Muscle of back (tissue), 11 donors: ENCODE results near the gene FAAP100. TPM values are rescaled to one million over a fixed set of nuclear protein-coding genes. Genes with fewer than 3 reads are reported as not detected.
"Not testable (repeated sequence)": the region's sequence is repeated elsewhere in the genome, so short reads cannot be mapped to it uniquely, and the experiment has no call there.

ENCODE experiments used
- DNase-seq, 3 donors: peaks; one replicate each; pipeline versions ENCODE4 v3.0.0 to v3.0.0-alpha.2; 2013
- polyA plus RNA-seq, 10 donors: library from polyadenylated mRNA; unstranded; fragments of 120-200 nt; gene quantifications; one replicate each; pipeline ENCODE4 v1.2.1, GENCODE V29; 2013; ENCODE audit not compliant: insufficient read length in 10 of 10

FAAP100 gene
- polyA plus RNA-seq, 10 donors: 12.9 to 23.7 (median 18.7) TPM

DNA sequence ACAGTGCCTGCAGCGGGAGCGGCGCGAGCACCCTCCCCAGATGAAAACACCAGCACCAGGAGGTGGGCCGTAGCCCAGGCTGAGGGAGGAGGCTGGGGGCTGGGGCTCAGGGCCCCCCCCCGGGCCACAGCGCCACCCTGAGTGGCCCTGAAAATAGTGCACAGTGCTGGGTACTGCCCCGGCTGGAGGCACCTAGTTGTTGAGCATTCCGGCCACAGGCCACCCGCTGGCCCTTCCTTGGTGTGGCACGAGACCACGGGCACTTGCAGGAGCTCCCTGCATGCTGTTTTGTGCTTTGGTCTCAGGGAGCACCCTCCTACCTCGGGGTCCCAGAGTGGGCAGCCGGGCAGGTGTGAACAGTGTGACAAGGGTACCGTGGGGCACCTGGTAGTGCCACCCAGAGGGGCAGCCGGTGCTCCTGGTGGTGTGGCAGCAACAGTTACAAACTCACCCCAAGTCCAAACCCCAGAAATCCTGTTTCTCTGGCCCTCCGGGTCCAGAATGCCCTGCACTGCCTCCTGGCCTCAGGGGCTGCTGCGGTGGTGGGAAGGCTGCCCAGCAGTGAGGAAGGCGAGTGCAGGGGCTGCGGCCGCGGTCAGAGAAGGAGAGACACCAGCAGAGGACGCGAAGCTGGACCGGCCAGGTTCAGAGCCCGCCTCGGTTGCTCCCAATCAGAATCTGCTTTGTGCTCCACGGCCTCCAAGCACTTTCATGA, 12.0 kb downstream of the FAAP100 start:
- DNase-seq: no peak

GRCh38 chr17:81539571-81539900, 12.6 kb downstream of the FAAP100 start:
- DNase-seq: no peak

- no peak for DNase-seq
These were observed 13.2 kb downstream of the FAAP100 start for GRCh38 chr17:81538651-81539570.

GRCh38 chr17:81537856-81538555, 14.1 kb downstream of the FAAP100 start:
- DNase-seq: peak; percentile 53 to 74 (median 56)

DNA sequence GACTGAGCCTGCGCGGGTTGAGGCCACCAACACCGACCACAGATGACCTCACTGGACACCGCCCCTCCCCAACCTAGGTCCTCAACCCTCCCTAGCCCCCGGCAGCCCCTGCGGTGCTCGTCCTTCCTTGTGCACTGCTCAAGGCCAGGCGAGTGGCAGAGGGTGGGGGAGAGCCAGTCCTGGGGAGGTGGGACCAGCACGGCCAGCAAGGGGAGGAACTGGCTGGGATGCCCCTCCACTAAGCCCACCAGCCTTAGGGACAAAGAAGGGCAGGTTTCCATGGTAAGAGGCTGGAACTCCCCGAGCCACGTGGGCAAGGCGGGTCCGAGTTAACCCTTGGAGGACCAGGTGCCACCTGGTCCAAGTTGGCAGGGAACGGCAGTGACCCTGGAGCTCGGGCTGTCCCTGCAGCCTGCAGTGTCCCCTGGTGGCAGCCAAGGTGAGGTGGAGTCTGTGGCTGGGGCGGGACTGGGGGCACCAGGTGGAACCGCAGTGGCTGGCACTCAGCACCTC, 14.8 kb downstream of the FAAP100 start:
- DNase-seq: peak in 1 of 3 donors; percentile 56

DNA sequence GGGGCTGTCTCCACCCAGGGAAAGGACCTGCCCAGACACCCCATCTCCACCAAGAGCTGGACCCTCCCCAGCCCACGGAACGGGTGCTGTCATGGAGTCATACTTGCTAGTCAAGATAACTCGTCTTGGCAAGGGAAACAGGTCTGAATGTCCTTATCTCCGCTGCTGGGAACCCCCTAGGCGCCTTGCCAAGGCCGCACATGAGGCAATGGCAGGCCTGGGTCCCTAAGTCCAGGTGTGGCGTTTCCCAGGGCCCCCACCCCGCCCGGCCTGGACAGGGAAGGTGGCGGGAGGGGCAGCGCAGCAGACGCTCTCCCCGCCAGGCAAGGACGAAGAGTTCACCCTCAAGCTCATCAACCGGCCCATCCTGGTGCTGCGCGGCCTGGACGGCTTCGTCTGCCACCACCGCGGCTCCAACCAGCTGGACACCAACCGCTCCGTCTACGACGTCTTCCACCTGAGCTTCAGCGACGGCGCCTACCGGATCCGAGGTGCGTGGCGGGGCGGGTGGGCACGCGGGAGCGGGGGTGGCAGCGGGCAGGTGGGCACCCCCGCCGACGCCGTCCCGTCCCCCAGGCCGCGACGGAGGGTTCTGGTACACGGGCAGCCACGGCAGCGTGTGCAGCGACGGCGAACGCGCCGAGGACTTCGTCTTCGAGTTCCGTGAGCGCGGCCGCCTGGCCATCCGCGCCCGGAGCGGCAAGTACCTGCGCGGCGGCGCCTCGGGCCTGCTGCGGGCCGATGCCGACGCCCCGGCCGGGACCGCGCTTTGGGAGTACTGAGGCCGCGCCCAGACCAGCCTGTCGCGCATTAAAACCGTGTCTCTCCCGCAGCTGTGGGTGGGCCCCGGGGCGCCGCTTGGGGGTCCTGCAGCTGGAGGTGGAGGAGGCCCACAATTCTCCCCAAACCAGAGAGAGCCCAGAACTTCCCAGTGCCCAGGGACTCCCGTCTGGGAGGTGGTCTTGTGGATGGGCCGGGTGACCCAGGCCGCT, 15.6 kb downstream of the FAAP100 start:
- DNase-seq: no peak

- DNase-seq: no peak
These were observed 16.5 kb downstream of the FAAP100 start for GRCh38 chr17:81535480-81536298.

- DNase-seq: no peak
These were observed 17.2 kb downstream of the FAAP100 start for GRCh38 chr17:81535007-81535328.

DNA sequence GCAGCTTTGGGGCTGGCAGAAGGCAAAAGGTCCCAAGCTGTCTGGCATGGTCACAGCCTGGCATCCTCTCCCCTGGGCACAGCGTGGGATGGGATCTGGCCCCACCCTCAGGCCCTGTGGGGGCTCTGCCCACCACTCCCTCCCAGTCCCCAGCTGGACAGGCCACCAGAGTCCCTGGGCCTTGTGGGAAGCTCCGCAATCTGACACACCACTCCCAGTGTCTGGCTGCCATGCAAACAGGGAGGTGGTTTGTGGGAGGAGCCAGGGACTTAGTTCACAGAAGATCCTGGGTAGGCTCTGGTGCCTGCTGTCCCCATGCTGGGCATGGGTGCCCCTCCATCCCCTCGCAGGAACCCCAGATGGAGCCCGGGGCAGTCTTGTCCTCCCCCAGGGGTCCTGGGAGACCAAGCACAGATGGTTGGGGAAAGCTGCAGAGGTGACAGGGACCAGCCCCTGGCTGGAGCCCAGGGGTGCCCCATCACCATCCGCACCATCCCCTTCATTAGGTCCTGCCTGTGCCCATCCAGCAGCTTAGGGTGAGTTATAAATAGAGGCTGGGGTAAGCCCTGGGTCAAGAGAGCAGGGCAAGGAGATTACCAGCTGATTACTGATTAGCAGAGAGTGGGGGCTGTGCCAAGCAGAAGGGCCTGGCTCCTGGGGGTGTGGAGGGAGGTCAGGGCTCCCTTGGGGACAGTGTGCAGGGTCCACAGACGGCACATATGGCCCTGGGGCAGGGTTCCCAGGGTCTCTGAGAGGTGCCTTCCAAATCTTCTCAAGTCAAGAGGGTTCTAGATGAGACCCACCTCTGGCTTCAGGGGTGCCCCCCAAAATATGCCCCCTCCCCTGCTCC, 17.8 kb downstream of the FAAP100 start:
- DNase-seq: no peak

- no peak for DNase-seq
These were observed 18.6 kb downstream of the FAAP100 start for GRCh38 chr17:81533339-81534141.

GRCh38 chr17:81532490-81533287, 19.5 kb downstream of the FAAP100 start:
- no peak for DNase-seq

GRCh38 chr17:81531998-81532404, 20.2 kb downstream of the FAAP100 start:
- DNase-seq: not testable (repeated sequence)

- not testable (repeated sequence) for DNase-seq
These were observed 21.1 kb downstream of the FAAP100 start for GRCh38 chr17:81531013-81531412.

DNA sequence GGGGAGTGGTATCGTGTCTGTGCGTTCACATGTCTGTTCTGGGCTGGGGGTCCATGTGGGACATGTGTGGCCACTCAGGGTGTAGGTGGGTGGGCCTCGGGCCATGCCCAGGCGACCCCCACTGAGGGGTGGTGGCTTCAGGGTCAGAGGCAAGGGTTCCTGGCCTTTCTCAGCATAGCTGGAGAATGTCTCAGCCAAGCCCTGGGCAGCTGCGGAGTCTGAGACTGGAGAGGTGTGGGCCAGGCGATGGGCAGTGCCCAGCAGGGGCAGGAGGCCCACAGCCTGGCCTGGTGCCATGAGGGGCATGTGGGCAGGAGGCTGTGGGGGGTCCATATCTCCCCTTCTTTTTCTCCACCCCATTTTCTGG, 22.7 kb downstream of the FAAP100 start:
- DNase-seq: no peak

GRCh38 chr17:81528651-81529436, 23.3 kb downstream of the FAAP100 start:
- no peak for DNase-seq

- no peak for DNase-seq
These were observed 23.8 kb downstream of the FAAP100 start for GRCh38 chr17:81528384-81528650.
